Nephron (organoid): ENCODE results near the gene IGDCC3.

Experiments used
- H3K27ac Mint-ChIP-seq, 3 experiments: 2 replicates each; pipeline ENCODE4 v1.8.0; 2020; ENCODE audit warnings: mixed read lengths in 3 of 3, mild to moderate bottlenecking in 2 of 3, moderate library complexity in 1 of 3
- H3K27me3 Mint-ChIP-seq: 2 replicates; pipeline ENCODE4 v1.8.0; 2021; ENCODE audit warnings: low read depth, mild to moderate bottlenecking, moderate library complexity, mixed read lengths
- H3K36me3 Mint-ChIP-seq: 2 replicates; pipeline ENCODE4 v1.8.0; 2020; ENCODE audit warnings: low read depth, mixed read lengths
- H3K4me1 Mint-ChIP-seq: 2 replicates; pipeline ENCODE4 v1.8.0; 2020; ENCODE audit warnings: mixed read lengths
- H3K4me3 Mint-ChIP-seq, 3 experiments: 2 replicates each; pipeline ENCODE4 v1.8.0; 2020; ENCODE audit warnings: mild to moderate bottlenecking in 3 of 3, mixed read lengths in 3 of 3, moderate library complexity in 2 of 3
- H3K9me3 Mint-ChIP-seq: 2 replicates; pipeline ENCODE4 v1.8.0; 2020; ENCODE audit warnings: mixed read lengths
- TF ChIP-seq, protein P1 (sequence below), 3 experiments: fragments of 200-600 bp; sonication (generic); IDR thresholded peaks; one replicate each; pipeline ENCODE4 v1.5.0; 2021; ENCODE audit warnings: antibody characterized with exemption in 3 of 3; ENCODE audit not compliant: unreplicated experiment in 3 of 3

The IGDCC3 gene

GRCh38 chr15:65328506-65329287 is 49.1 kb downstream of the IGDCC3 start:
- Mint-ChIP-seq H3K4me3 (no peak overlapping the region), H3K4me1 (peaks cover 14% of the 10 kb centered on the region), H3K27ac (peak overlapping the region in 1 of 3 experiments; percentile 15), H3K36me3 (peaks cover 28% of the 10 kb centered on the region), H3K9me3 (no peaks in the 10 kb centered on the region), H3K27me3 (no peaks in the 10 kb centered on the region)
- TF ChIP-seq, protein P1, sequence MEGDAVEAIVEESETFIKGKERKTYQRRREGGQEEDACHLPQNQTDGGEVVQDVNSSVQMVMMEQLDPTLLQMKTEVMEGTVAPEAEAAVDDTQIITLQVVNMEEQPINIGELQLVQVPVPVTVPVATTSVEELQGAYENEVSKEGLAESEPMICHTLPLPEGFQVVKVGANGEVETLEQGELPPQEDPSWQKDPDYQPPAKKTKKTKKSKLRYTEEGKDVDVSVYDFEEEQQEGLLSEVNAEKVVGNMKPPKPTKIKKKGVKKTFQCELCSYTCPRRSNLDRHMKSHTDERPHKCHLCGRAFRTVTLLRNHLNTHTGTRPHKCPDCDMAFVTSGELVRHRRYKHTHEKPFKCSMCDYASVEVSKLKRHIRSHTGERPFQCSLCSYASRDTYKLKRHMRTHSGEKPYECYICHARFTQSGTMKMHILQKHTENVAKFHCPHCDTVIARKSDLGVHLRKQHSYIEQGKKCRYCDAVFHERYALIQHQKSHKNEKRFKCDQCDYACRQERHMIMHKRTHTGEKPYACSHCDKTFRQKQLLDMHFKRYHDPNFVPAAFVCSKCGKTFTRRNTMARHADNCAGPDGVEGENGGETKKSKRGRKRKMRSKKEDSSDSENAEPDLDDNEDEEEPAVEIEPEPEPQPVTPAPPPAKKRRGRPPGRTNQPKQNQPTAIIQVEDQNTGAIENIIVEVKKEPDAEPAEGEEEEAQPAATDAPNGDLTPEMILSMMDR (IDR thresholded peaks at IDR 0.05; ENCODE audit: unreplicated experiment in 3 of 3), result no peak

DNA sequence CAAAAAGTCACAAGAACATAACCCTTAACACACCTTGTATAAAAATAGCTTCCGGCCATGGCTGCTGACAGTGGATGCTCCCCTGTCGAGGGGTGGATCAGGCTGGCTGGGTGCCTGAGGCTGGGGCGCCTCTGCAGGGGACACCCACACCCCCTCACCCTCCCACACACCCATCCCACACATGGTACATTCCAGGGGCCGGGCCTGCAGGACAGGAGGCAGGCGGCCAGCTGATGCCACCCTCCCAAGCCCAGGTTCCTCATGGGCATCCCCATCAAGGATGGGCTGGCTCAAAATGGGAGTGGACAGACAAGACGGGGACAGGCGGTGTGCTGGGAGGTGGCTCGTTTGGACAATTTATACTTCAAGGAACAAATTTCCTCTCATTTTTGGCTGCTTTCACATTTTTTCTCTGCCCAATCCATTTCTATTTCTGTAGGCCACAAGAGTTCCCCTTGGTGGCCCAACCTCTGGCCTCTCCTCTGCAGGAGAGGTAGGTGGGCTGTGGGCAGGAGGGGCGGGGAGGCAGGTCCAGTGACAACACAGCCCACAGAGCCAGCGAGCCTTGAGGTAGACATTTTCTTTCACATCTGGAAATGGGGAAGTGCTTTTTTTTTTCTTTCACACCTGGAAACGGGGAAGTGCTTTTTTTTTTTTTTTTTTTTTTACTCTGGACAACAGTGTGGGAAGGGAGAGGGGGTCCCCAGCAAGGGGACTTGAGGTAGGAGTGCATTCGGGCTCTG is 50.0 kb downstream of the IGDCC3 start:
- TF ChIP-seq, protein P1 (IDR thresholded peaks at IDR 0.05; ENCODE audit: unreplicated experiment in 3 of 3), result no peak
- Mint-ChIP-seq H3K4me3 (no peak overlapping the region), H3K36me3 (peaks cover 28% of the 10 kb centered on the region), H3K27ac (peak overlapping the region in 1 of 3 experiments; percentile 15), H3K9me3 (no peaks in the 10 kb centered on the region), H3K4me1 (peaks cover 18% of the 10 kb centered on the region), H3K27me3 (peaks cover 3% of the 10 kb centered on the region)

DNA sequence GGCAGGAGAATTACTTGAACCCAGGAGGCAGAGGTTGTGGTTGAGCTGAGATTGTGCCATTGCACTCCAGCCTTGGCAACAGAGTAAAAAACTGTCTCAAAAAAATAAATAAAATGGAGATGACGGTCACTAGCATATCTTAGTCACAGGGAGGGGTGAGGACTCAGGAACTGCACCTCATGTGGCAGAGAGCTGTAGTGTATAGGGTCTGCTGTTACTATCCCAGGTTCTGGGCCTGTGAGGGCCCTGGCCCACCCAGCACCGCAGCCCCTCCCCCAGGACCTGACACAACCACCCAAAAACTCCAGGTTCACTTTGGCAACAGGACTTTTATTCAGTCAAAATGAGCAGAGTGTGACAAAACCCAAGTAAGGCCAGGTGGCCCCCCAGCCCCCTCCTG is 51.0 kb downstream of the IGDCC3 start:
- TF ChIP-seq, protein P1 (IDR thresholded peaks at IDR 0.05; ENCODE audit: unreplicated experiment in 3 of 3), result no peak
- H3K27ac Mint-ChIP-seq, result no peak overlapping the region
- no peaks in the 10 kb centered on the region for H3K9me3 Mint-ChIP-seq
- H3K4me3 Mint-ChIP-seq, result no peak overlapping the region
- peaks cover 23% of the 10 kb centered on the region for H3K4me1 Mint-ChIP-seq
- H3K27me3 Mint-ChIP-seq, result peaks cover 4% of the 10 kb centered on the region
- H3K36me3 Mint-ChIP-seq, result peaks cover 26% of the 10 kb centered on the region

DNA sequence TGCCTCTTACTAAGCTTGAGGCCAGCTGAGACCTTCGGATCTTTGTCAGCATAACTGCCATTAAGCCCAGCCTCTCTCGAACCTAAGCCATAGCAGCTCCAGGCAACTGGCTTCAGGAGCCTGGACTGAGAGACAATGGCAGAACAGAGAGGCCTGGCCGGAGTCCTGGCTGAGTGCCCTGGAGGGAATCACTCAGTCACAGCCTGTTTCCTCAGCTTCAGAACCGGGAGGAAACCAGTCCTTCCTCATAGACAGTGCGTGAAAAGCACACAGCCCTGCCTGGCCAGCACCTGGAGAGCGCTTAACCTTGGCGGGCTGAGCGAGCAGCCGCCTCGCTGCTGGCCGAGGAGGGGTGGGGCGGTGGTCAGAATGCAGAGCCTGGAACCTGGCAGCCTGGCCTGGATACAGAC is 51.7 kb downstream of the IGDCC3 start:
- Mint-ChIP-seq H3K9me3 (no peaks in the 10 kb centered on the region), H3K4me3 (no peak overlapping the region), H3K27ac (peak overlapping the region; percentile 69 to 87 (median 71)), H3K36me3 (peaks cover 21% of the 10 kb centered on the region), H3K4me1 (peaks cover 23% of the 10 kb centered on the region), H3K27me3 (peaks cover 4% of the 10 kb centered on the region)
- TF ChIP-seq, protein P1 (IDR thresholded peaks at IDR 0.05; ENCODE audit: unreplicated experiment in 3 of 3), result no peak

GRCh38 chr15:65323071-65323511 is 54.7 kb downstream of the IGDCC3 start:
- H3K36me3 Mint-ChIP-seq, result peaks cover 6% of the 10 kb centered on the region
- peak overlapping the region; percentile 77 to 86 (median 78) for H3K27ac Mint-ChIP-seq
- peak overlapping the region in 1 of 3 experiments; percentile 26 for H3K4me3 Mint-ChIP-seq
- TF ChIP-seq, protein P1 (IDR thresholded peaks at IDR 0.05; ENCODE audit: unreplicated experiment in 3 of 3), result no peak
- no peaks in the 10 kb centered on the region for H3K9me3 Mint-ChIP-seq
- peaks cover 24% of the 10 kb centered on the region for H3K4me1 Mint-ChIP-seq
- H3K27me3 Mint-ChIP-seq, result peaks cover 4% of the 10 kb centered on the region
